Transverse colon (tissue), 4 donors: ENCODE results near the gene SELENOS. TPM values are rescaled to one million over a fixed set of nuclear protein-coding genes. Genes with fewer than 3 reads are reported as not detected.
"Not testable (repeated sequence)": the region's sequence is repeated elsewhere in the genome, so short reads cannot be mapped to it uniquely, and the experiment has no call there.

Experiments used
- DNase-seq: peaks from one replicate; pipeline ENCODE4 v3.0.0-alpha.2; 2019
- H3K27ac ChIP-seq, 4 donors: fragments of 200-600 bp; sonication (generic); 2 replicates each; pipeline ENCODE4 v1.5.1; 2016 to 2018; ENCODE audit warnings: inconsistent platforms in 4 of 4
- H3K27me3 ChIP-seq: fragments of 200-600 bp; sonication (generic); 2 replicates; pipeline ENCODE4 v1.5.1; 2017; ENCODE audit warnings: inconsistent platforms
- H3K36me3 ChIP-seq, 4 donors: fragments of 200-600 bp; sonication (generic); 2 replicates each; pipeline ENCODE4 v1.5.1; 2017 to 2019; ENCODE audit warnings: inconsistent platforms in 4 of 4
- H3K4me1 ChIP-seq, 4 donors: fragments of 200-600 bp; sonication (generic); 2 replicates each; pipeline ENCODE4 v1.5.1; 2017 to 2020; ENCODE audit warnings: inconsistent platforms in 4 of 4
- H3K4me3 ChIP-seq, 4 donors: fragments of 200-600 bp; sonication (generic); 1 replicate in 1 of 4; 2 replicates in 3 of 4; pipeline versions ENCODE4 v1.5.1 to v1.6.1; 2017 to 2019; ENCODE audit warnings: inconsistent platforms in 4 of 4
- H3K9me3 ChIP-seq, 2 donors: fragments of 200-600 bp; sonication (generic); 2 replicates each; pipeline ENCODE4 v1.5.1; 2017 to 2019; ENCODE audit warnings: inconsistent platforms in 2 of 2
- CTCF ChIP-seq, 5 experiments: fragments of 200-600 bp in 3 of 5; fragments of 450-650 bp in 2 of 5; sonication (generic) in 3 of 5; IDR thresholded peaks; 1 replicate in 2 of 5; 2 replicates in 3 of 5; pipeline ENCODE4 v1.5.1; 2016 to 2017; ENCODE audit warnings: antibody characterized with exemption in 5 of 5, inconsistent platforms in 3 of 5, mild to moderate bottlenecking in 2 of 5, moderate library complexity in 1 of 5
- EP300 ChIP-seq: sonication (generic); formaldehyde crosslinking; IDR thresholded peaks from one replicate; pipeline ENCODE4 v1.6.1; 2017; ENCODE audit warnings: antibody characterized with exemption, low read depth
- POLR2A ChIP-seq: fragments of 450-650 bp; IDR thresholded peaks from one replicate; pipeline ENCODE4 v1.6.1; 2016; ENCODE audit warnings: antibody characterized with exemption, mild to moderate bottlenecking, moderate library complexity
- POLR2AphosphoS5 ChIP-seq, 3 donors: sonication (generic); formaldehyde crosslinking; IDR thresholded peaks; one replicate each; pipeline ENCODE4 v1.6.1; 2016; ENCODE audit warnings: antibody characterized with exemption in 3 of 3
- WGBS, 2 donors: methylation state at CpG; one replicate each; pipeline ENCODE4 v1.1.5; 2018; ENCODE audit warnings: low coverage in 1 of 2; 5-methylcytosine and 5-hydroxymethylcytosine counted together
- in situ Hi-C, 4 donors: fragments of 200-750 bp; cut with MboI; loops; one replicate each; pipeline versions ENCODE4 v1.15.0 to v1.15.1; 2017; ENCODE audit warnings: low sequenced_read_pairs in 3 of 4, low pct_ligation_motif_present in 1 of 4, low pct_unique_long_range_greater_than_20kb in 1 of 4
- intact Hi-C: fragments of 100-400 bp; cut with DNase I; formaldehyde crosslinking; loops from one replicate; pipeline ENCODE4 v1.15.1; 2023; ENCODE audit warnings: low total_unique reads
- total RNA-seq, 4 donors: library from RNA; depleted of rRNA; stranded (reverse); fragments of >200 nt; gene quantifications; one replicate each; pipeline ENCODE4 v1.1.0, GENCODE V29; 2016

Gene SELENOS
- total RNA-seq, 4 donors from 2014 or later, result 24.9 to 128 (median 120) TPM

- no peak for TF ChIP-seq POLR2AphosphoS5 (IDR thresholded peaks at IDR 0.05)
- TF ChIP-seq EP300, result no peak
- no peak for TF ChIP-seq CTCF (IDR thresholded peaks at IDR 0.05)
- no peak for TF ChIP-seq POLR2A
- WGBS, 2 donors, result 64 to 85% methylated on average over 6 to 10 of the region's 10 CpGs
- peak overlapping the region in 1 of 4 donors; percentile 97 for H3K27ac ChIP-seq
- H3K9me3 ChIP-seq, result no peaks in the 10 kb centered on the region
- no peaks in the 10 kb centered on the region for H3K27me3 ChIP-seq
- DNase-seq, result no peak
- peak overlapping the region in 2 of 4 donors; percentile 80 to 92 for H3K4me3 ChIP-seq
- in situ Hi-C loops, result loop anchor here in 3 of 4 donors (5.0 to 10.0 kb wide), 2 partner anchors 349 to 352 kb away; no protein-coding TSS in a partner anchor
- peaks cover 0 to 4% (median 0%) of the 10 kb centered on the region in 4 donors for H3K36me3 ChIP-seq
- peaks cover 12 to 59% (median 25%) of the 10 kb centered on the region in 4 donors for H3K4me1 ChIP-seq
- intact Hi-C loops, result no loop called here
Measured at GRCh38 chr15:101293122-101293521, 15.8 kb upstream of the SELENOS start.

- H3K4me1 ChIP-seq, result peaks cover 11 to 41% (median 20%) of the 10 kb centered on the region in 4 donors
- H3K27me3 ChIP-seq, result no peaks in the 10 kb centered on the region
- no peaks in the 10 kb centered on the region for H3K9me3 ChIP-seq
- 54 to 66% methylated on average over 6 to 8 of the region's 8 CpGs for WGBS, 2 donors
- in situ Hi-C loops (no loop called here), intact Hi-C loops (no loop called here)
- TF ChIP-seq EP300, result no peak
- peak; percentile 57 to 68 (median 62) for TF ChIP-seq CTCF (IDR thresholded peaks at IDR 0.05)
- no peak for TF ChIP-seq POLR2AphosphoS5 (IDR thresholded peaks at IDR 0.05)
- no peak for TF ChIP-seq POLR2A
- DNase-seq, result no peak
- no peak overlapping the region for H3K4me3 ChIP-seq
- H3K36me3 ChIP-seq, result peaks cover 0 to 37% (median 14%) of the 10 kb centered on the region in 4 donors
- peak overlapping the region in 2 of 4 donors; percentile 21 to 24 for H3K27ac ChIP-seq
Measured at GRCh38 chr15:101288905-101289513, 11.7 kb upstream of the SELENOS start.

GRCh38 chr15:101287342-101287741 lies 10.1 kb upstream of the SELENOS start:
- in situ Hi-C loops, H3K4me3 ChIP-seq, H3K27ac ChIP-seq, H3K27me3 ChIP-seq, H3K9me3 ChIP-seq, DNase-seq, intact Hi-C loops: not testable (repeated sequence)
- 96 to 97% methylated on average over 6 of the region's 6 CpGs for WGBS, 2 donors
- Histone ChIP-seq H3K36me3 (peaks cover 0 to 52% (median 22%) of the 10 kb centered on the region in 4 donors), H3K4me1 (peaks cover 0 to 24% (median 7%) of the 10 kb centered on the region in 4 donors)

GRCh38 chr15:101286471-101287114 lies 9.3 kb upstream of the SELENOS start:
- in situ Hi-C loops, result no loop called here
- 84% methylated on average over 7 to 9 of the region's 9 CpGs for WGBS, 2 donors
- H3K4me3 ChIP-seq, result no peak overlapping the region

More at GRCh38 chr15:101286471-101287114, 9.3 kb upstream of the SELENOS start:
- no peak for DNase-seq
- Histone ChIP-seq H3K36me3 (peaks cover 0 to 51% (median 24%) of the 10 kb centered on the region in 4 donors), H3K27me3 (no peaks in the 10 kb centered on the region), H3K27ac (no peak overlapping the region), H3K9me3 (no peaks in the 10 kb centered on the region), H3K4me1 (peaks cover 0 to 16% (median 4%) of the 10 kb centered on the region in 4 donors)
- intact Hi-C loops, result no loop called here
- TF ChIP-seq EP300 (no peak), CTCF (IDR thresholded peaks at IDR 0.05) (no peak), POLR2AphosphoS5 (IDR thresholded peaks at IDR 0.05) (no peak), POLR2A (no peak)
